Measurements from ENCODE around the gene PATJ.
A peak's percentile ranks its signal among the peaks of the same experiment; 100 is the strongest.

PATJ gene

GRCh38 chr1:62064829-62065407 lies 322.6 kb downstream of the PATJ start:
- DNase-seq = no peak

GRCh38 chr1:62066713-62067112 lies 324.4 kb downstream of the PATJ start:
- no peak for DNase-seq

- DNase-seq = no peak
These were observed 326.1 kb downstream of the PATJ start for GRCh38 chr1:62068416-62068843.

GRCh38 chr1:62068978-62069377 lies 326.7 kb downstream of the PATJ start:
- DNase-seq = no peak

- no peak for DNase-seq
These were observed 328.2 kb downstream of the PATJ start for GRCh38 chr1:62070384-62071011.

GRCh38 chr1:62071695-62072094 lies 329.4 kb downstream of the PATJ start:
- no peak for DNase-seq

- DNase-seq = no peak
These were observed 334.0 kb downstream of the PATJ start for GRCh38 chr1:62076286-62076685.

- DNase-seq = no peak
These were observed 335.5 kb downstream of the PATJ start for GRCh38 chr1:62077821-62078220.

- peak; percentile 38 to 51 for DNase-seq
These were observed 340.4 kb downstream of the PATJ start for GRCh38 chr1:62082456-62083363.

- no peak for DNase-seq
These were observed 342.1 kb downstream of the PATJ start for GRCh38 chr1:62084310-62084890.

- no peak for DNase-seq
These were observed 346.2 kb downstream of the PATJ start for GRCh38 chr1:62088439-62088838.

- no peak for DNase-seq
These were observed 347.3 kb downstream of the PATJ start for GRCh38 chr1:62089570-62089969.

GRCh38 chr1:62090016-62090415 lies 347.7 kb downstream of the PATJ start:
- DNase-seq = no peak

GRCh38 chr1:62092110-62092509 lies 349.8 kb downstream of the PATJ start:
- no peak for DNase-seq

GRCh38 chr1:62093261-62093660 lies 351.0 kb downstream of the PATJ start:
- DNase-seq = no peak

- no peak for DNase-seq
These were observed 355.2 kb downstream of the PATJ start for GRCh38 chr1:62097464-62097863.

- DNase-seq = no peak
These were observed 358.2 kb downstream of the PATJ start for GRCh38 chr1:62100442-62100841.

GRCh38 chr1:62103846-62104245 lies 361.6 kb downstream of the PATJ start:
- DNase-seq = no peak

GRCh38 chr1:62107923-62108322 lies 365.6 kb downstream of the PATJ start:
- DNase-seq = no peak

GRCh38 chr1:62109124-62109523 lies 366.8 kb downstream of the PATJ start:
- no peak for DNase-seq

- DNase-seq = no peak
These were observed 368.0 kb downstream of the PATJ start for GRCh38 chr1:62110198-62110817.

GRCh38 chr1:62111084-62111483 lies 368.8 kb downstream of the PATJ start:
- no peak for DNase-seq

GRCh38 chr1:62113507-62113906 lies 371.2 kb downstream of the PATJ start:
- DNase-seq = no peak
